NCI-H2227 (cell line): Measurements from ENCODE around the gene KIF20B.

ENCODE experiments used
- DNase-seq: peaks from one replicate; lab custom pipeline; 2025; ENCODE audit not compliant: unreplicated experiment; lab: John Stamatoyannopoulos, UW

KIF20B gene

GRCh38 chr10:89701242-89702120, at the start of gene KIF20B:
TSS of gene KIF20B (plus strand) at chr10:89701590. CDS start at chr10:89705295, 3,705 bp downstream.
- DNase-seq = peak; percentile 94

- no peak for DNase-seq
These were observed 49.3 kb upstream of the KIF20B start for GRCh38 chr10:89651916-89652573.

- DNase-seq = no peak
These were observed 48.5 kb upstream of the KIF20B start for GRCh38 chr10:89652806-89653370.

GRCh38 chr10:89653410-89653869, 48.0 kb upstream of the KIF20B start:
- no peak for DNase-seq

GRCh38 chr10:89655722-89656121, 45.7 kb upstream of the KIF20B start:
- no peak for DNase-seq

GRCh38 chr10:89657302-89657701, 44.1 kb upstream of the KIF20B start:
- DNase-seq = no peak

- no peak for DNase-seq
These were observed 42.0 kb upstream of the KIF20B start for GRCh38 chr10:89659143-89660131.

- DNase-seq = no peak
These were observed 38.8 kb upstream of the KIF20B start for GRCh38 chr10:89662596-89662995.

- DNase-seq = no peak
These were observed 38.2 kb upstream of the KIF20B start for GRCh38 chr10:89663144-89663543.

- DNase-seq = no peak
These were observed 37.2 kb upstream of the KIF20B start for GRCh38 chr10:89664203-89664602.

GRCh38 chr10:89665302-89665701, 36.1 kb upstream of the KIF20B start:
- DNase-seq = no peak

GRCh38 chr10:89666138-89666537, 35.3 kb upstream of the KIF20B start:
- no peak for DNase-seq

GRCh38 chr10:89668386-89669071, 32.9 kb upstream of the KIF20B start:
- DNase-seq = peak; percentile 4

- DNase-seq = no peak
These were observed 31.4 kb upstream of the KIF20B start for GRCh38 chr10:89669985-89670384.

GRCh38 chr10:89670926-89671325, 30.5 kb upstream of the KIF20B start:
- no peak for DNase-seq

- no peak for DNase-seq
These were observed 24.0 kb upstream of the KIF20B start for GRCh38 chr10:89677341-89677740.

GRCh38 chr10:89679986-89680385, 21.4 kb upstream of the KIF20B start:
- DNase-seq = no peak

- peak; percentile 14 for DNase-seq
These were observed 17.5 kb upstream of the KIF20B start for GRCh38 chr10:89683883-89684282.

GRCh38 chr10:89684604-89685003, 16.8 kb upstream of the KIF20B start:
- DNase-seq = no peak

- DNase-seq = no peak
These were observed 15.5 kb upstream of the KIF20B start for GRCh38 chr10:89685936-89686335.
